HG02943 (cell line): ENCODE results near the gene ZFP2.

Experiments used
- ATAC-seq: cut with Tn5 transposase; IDR thresholded peaks from one replicate; pipeline ENCODE4 v1.9.1; 2021; ENCODE audit warnings: mild to moderate bottlenecking, low read depth, moderate library complexity; ENCODE audit not compliant: unreplicated experiment

ZFP2 gene

GRCh38 chr5:178965465-178966055, 69.8 kb downstream of the ZFP2 start:
- no peak for ATAC-seq

- no peak for ATAC-seq
Observed at GRCh38 chr5:178981381-178981780, 85.7 kb downstream of the ZFP2 start.
